22Rv1 (cell line): ENCODE data around the gene PIK3R3.

Experiments
- ZFX ChIP-seq: fragments of 450-650 bp; IDR thresholded peaks from 2 replicates; pipeline ENCODE4 v1.6.1; 2017; ENCODE audit warnings: antibody characterized with exemption, borderline replicate concordance
- TF ChIP-seq, protein P1 (sequence below): fragments of 450-650 bp; IDR thresholded peaks from 2 replicates; pipeline ENCODE4 v1.5.1; 2017; ENCODE audit warnings: mild to moderate bottlenecking

DNA sequence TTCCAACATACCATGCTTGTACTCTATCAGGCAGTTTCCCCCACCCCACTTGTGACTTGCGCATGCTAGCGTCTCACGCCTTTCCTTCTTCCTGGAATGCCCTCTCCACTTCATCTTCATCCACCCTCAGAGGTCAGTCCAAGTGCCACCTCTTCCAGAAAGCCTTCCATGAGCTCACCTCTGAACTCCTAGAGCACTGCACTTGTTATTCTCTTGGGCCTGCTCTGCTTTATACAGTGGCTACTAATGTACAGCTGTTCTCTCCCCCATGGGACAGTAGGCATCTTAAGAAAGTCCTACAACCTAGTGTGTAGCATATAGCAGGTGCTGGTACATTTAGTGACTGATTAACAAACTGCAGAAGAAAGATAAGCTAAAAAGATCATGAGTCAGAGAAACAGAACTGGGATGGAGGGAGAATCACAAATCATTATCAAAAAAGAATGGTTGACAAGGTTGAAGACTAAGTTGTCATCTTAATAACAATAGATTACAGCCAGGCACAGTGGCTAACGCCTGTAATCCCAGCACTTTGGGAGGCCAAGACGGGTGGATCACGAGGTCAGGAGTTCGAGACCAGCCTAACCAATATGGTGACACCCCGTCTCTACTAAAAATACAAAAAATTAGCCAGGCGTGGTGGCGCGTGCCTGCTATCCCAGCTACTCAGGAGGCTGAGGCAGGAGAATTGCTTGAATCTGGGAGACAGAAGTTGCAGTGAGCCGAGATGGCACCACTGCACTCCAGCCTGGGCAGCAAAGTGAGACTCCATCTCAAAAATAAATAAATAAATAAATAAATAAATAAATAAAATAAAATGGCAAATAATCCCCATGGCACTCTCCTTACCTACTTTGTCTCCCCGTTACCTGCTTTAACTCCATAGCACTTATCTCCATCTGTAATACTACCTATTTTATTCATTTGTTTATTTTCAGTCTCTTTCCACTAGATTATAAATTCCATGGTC lies 26.2 kb upstream of the PIK3R3 start:
- TF ChIP-seq, protein P1, sequence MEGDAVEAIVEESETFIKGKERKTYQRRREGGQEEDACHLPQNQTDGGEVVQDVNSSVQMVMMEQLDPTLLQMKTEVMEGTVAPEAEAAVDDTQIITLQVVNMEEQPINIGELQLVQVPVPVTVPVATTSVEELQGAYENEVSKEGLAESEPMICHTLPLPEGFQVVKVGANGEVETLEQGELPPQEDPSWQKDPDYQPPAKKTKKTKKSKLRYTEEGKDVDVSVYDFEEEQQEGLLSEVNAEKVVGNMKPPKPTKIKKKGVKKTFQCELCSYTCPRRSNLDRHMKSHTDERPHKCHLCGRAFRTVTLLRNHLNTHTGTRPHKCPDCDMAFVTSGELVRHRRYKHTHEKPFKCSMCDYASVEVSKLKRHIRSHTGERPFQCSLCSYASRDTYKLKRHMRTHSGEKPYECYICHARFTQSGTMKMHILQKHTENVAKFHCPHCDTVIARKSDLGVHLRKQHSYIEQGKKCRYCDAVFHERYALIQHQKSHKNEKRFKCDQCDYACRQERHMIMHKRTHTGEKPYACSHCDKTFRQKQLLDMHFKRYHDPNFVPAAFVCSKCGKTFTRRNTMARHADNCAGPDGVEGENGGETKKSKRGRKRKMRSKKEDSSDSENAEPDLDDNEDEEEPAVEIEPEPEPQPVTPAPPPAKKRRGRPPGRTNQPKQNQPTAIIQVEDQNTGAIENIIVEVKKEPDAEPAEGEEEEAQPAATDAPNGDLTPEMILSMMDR, result no peak
- TF ChIP-seq ZFX, result no peak
